OCI-LY7 (cell line): ENCODE measurements around the gene FLNC. TPM values are rescaled to one million over a fixed set of nuclear protein-coding genes. Genes with fewer than 3 reads are reported as not detected.

Source experiments
- BruUV-seq: library from RNA; stranded (reverse); fragments of 400-500 nt; replicated peaks from 2 replicates; lab custom pipeline; 2021; lab: Mats Ljungman, UMichigan
- CTCF ChIA-PET: fragments of 300-600 bp; sonication (Branson Sonifier 250); formaldehyde crosslinking; loops from one replicate; lab custom pipeline; 2022; ENCODE audit warnings: antibody characterized with exemption; ENCODE audit not compliant: unreplicated experiment; lab: Charles Lee
- POLR2A ChIA-PET: fragments of 300-600 bp; sonication (Branson Sonifier 250); formaldehyde crosslinking; loops from one replicate; lab custom pipeline; 2022; ENCODE audit warnings: antibody characterized with exemption; lab: Charles Lee
- DNase-seq: peaks from one replicate; pipeline ENCODE4 v3.0.0-alpha.2; 2015; ENCODE audit warnings: low spot score
- H2AFZ ChIP-seq: fragments of 200-600 bp; sonication (generic), shearing (Covaris generic); 2 replicates; pipeline ENCODE4 v1.6.1; 2014; ENCODE audit warnings: mild to moderate bottlenecking, antibody characterized with exemption, low read length, moderate library complexity
- H3K27ac ChIP-seq: fragments of 200-600 bp; sonication (generic); 2 replicates; pipeline ENCODE4 v1.5.1; 2014; ENCODE audit warnings: mixed run types, low read depth, mild to moderate bottlenecking, moderate library complexity, low read length, inconsistent platforms; ENCODE audit not compliant: poor library complexity, severe bottlenecking
- H3K36me3 ChIP-seq: fragments of 200-600 bp; sonication (generic); 2 replicates; pipeline ENCODE4 v1.6.1; 2014; ENCODE audit warnings: mild to moderate bottlenecking, antibody characterized with exemption, low read length, moderate library complexity, mixed read lengths; ENCODE audit not compliant: insufficient read depth
- H3K4me1 ChIP-seq: fragments of 200-600 bp; sonication (generic); 2 replicates; pipeline ENCODE4 v1.5.1; 2014; ENCODE audit warnings: mild to moderate bottlenecking, low read length; ENCODE audit not compliant: insufficient read depth, poor library complexity, severe bottlenecking
- H3K4me2 ChIP-seq: fragments of 200-600 bp; sonication (generic); 2 replicates; pipeline ENCODE4 v1.6.1; 2014; ENCODE audit warnings: mild to moderate bottlenecking, low read length
- H3K4me3 ChIP-seq: fragments of 200-600 bp; sonication (generic); 2 replicates; pipeline ENCODE4 v1.5.1; 2014; ENCODE audit warnings: mild to moderate bottlenecking, low read depth, low read length; ENCODE audit not compliant: poor library complexity, severe bottlenecking
- H3K79me2 ChIP-seq: fragments of 200-600 bp; sonication (generic); 2 replicates; pipeline ENCODE4 v1.6.1; 2016; ENCODE audit warnings: low read depth, mild to moderate bottlenecking, low read length, moderate library complexity, mixed read lengths; ENCODE audit not compliant: insufficient read depth
- H3K9me2 ChIP-seq: fragments of 200-600 bp; sonication (generic); 2 replicates; pipeline ENCODE4 v1.6.1; 2016; ENCODE audit warnings: mild to moderate bottlenecking, low read length, mixed read lengths; ENCODE audit not compliant: insufficient read depth
- H3K9me3 ChIP-seq: fragments of 200-600 bp; sonication (generic); 2 replicates; pipeline ENCODE4 v1.6.1; 2014; ENCODE audit warnings: mild to moderate bottlenecking, mixed run types, low read length, mixed read lengths
- H4K20me1 ChIP-seq: fragments of 200-600 bp; sonication (generic); 2 replicates; pipeline ENCODE4 v1.6.1; 2014; ENCODE audit warnings: mild to moderate bottlenecking, antibody characterized with exemption, low read length, moderate library complexity, mixed read lengths; ENCODE audit not compliant: insufficient read depth
- CTCF ChIP-seq: fragments of 200-600 bp; sonication (generic); conservative IDR thresholded peaks from 2 replicates; pipeline ENCODE4 v1.5.1; 2014; ENCODE audit warnings: mild to moderate bottlenecking, antibody characterized with exemption, low read length, moderate library complexity, mixed read lengths
- EZH2phosphoT487 ChIP-seq: fragments of 200-600 bp; sonication (generic); IDR thresholded peaks from 2 replicates; pipeline ENCODE4 v1.6.1; 2018; ENCODE audit warnings: low read depth, borderline replicate concordance, mild to moderate bottlenecking, mixed run types, antibody characterized with exemption, low read length, moderate library complexity, mixed read lengths
- intact Hi-C: fragments of 100-400 bp; cut with micrococcal nuclease; formaldehyde crosslinking; loops from one replicate; pipeline ENCODE4 v1.10.0; 2022; ENCODE audit not compliant: unreplicated experiment
- total RNA-seq, 2 experiments: library from RNA; depleted of rRNA in 1 of 2; stranded (reverse); fragments of >200 nt in 1 of 2; shearing (Covaris generic) in 1 of 2; gene quantifications; 2 replicates each; pipeline ENCODE4 v1.2.3, GENCODE V29; 2014 to 2022

Gene FLNC
- total RNA-seq, 2 experiments from 2014 or later: 0.03 to 0.06 TPM

- Histone ChIP-seq H4K20me1 (no peaks in the 10 kb centered on the region), H3K36me3 (no peaks in the 10 kb centered on the region), H3K4me3 (no peak overlapping the region), H3K79me2 (no peaks in the 10 kb centered on the region), H2AFZ (no peak overlapping the region), H3K9me3 (no peaks in the 10 kb centered on the region), H3K4me1 (peaks cover 5% of the 10 kb centered on the region), H3K9me2 (no peaks in the 10 kb centered on the region), H3K27ac (no peak overlapping the region), H3K4me2 (no peak overlapping the region)
- ChIA-PET POLR2A (no interaction called here), CTCF (no interaction called here)
- no peak for DNase-seq
- TF ChIP-seq EZH2phosphoT487 (no peak), CTCF (no peak)
- intact Hi-C loops: no loop called here
- no TSS peak for BruUV-seq
These were observed 76.0 kb downstream of the FLNC start for GRCh38 chr7:128906001-128906765.

GRCh38 chr7:128906766-128907559 is 76.8 kb downstream of the FLNC start:
- no peak for DNase-seq
- intact Hi-C loops: no loop called here
- TF ChIP-seq EZH2phosphoT487 (no peak), CTCF (no peak)
- Histone ChIP-seq H4K20me1 (no peaks in the 10 kb centered on the region), H3K4me3 (no peak overlapping the region), H3K9me3 (no peaks in the 10 kb centered on the region), H3K9me2 (no peaks in the 10 kb centered on the region), H3K4me1 (peaks cover 5% of the 10 kb centered on the region), H2AFZ (no peak overlapping the region), H3K27ac (no peak overlapping the region), H3K79me2 (no peaks in the 10 kb centered on the region), H3K36me3 (no peaks in the 10 kb centered on the region), H3K4me2 (no peak overlapping the region)
- no TSS peak for BruUV-seq
- ChIA-PET POLR2A (no interaction called here), CTCF (no interaction called here)

Other genes starting within 250 kb of the FLNC start
- gene GARIN1A, start 158.1 kb upstream of the FLNC start, total RNA-seq (2014; rRNA removed; shearing (Covaris generic)): 0.06 and 0.10 TPM in 2 replicates
- gene GARIN1A, start 158.1 kb upstream of the FLNC start, total RNA-seq (2022): 0.29 and 0.33 TPM in 2 replicates
- 45.6 and 61.3 TPM in 2 replicates for gene CALU, start 91.0 kb upstream of the FLNC start, total RNA-seq (2014; rRNA removed; shearing (Covaris generic))
- gene CALU, start 91.0 kb upstream of the FLNC start, total RNA-seq (2022): 52.8 and 57.7 TPM in 2 replicates
- gene OPN1SW, start 54.6 kb upstream of the FLNC start, total RNA-seq (2014; rRNA removed; shearing (Covaris generic)): not detected in 2 replicates
- gene OPN1SW, start 54.6 kb upstream of the FLNC start, total RNA-seq (2022): not detected in 2 replicates
- gene CCDC136, start 38.4 kb upstream of the FLNC start, total RNA-seq (2014; rRNA removed; shearing (Covaris generic)): 11.0 and 11.7 TPM in 2 replicates
- 33.5 and 38.7 TPM in 2 replicates for gene CCDC136, start 38.4 kb upstream of the FLNC start, total RNA-seq (2022)
- gene ATP6V1F, start 32.5 kb downstream of the FLNC start, total RNA-seq (2014; rRNA removed; shearing (Covaris generic)): 84.9 and 108 TPM in 2 replicates
- gene ATP6V1F, start 32.5 kb downstream of the FLNC start, total RNA-seq (2022): 149 and 155 TPM in 2 replicates
- gene KCP, start 80.3 kb downstream of the FLNC start, total RNA-seq (2014; rRNA removed; shearing (Covaris generic)): 0.90 and 2.3 TPM in 2 replicates
- 1.4 TPM in 2 replicates for gene KCP, start 80.3 kb downstream of the FLNC start, total RNA-seq (2022)
- gene IRF5, start 107.5 kb downstream of the FLNC start, total RNA-seq (2014; rRNA removed; shearing (Covaris generic)): 3.9 and 8.2 TPM in 2 replicates
- gene IRF5, start 107.5 kb downstream of the FLNC start, total RNA-seq (2022): 15.8 and 21.9 TPM in 2 replicates
- 51.4 and 55.1 TPM in 2 replicates for gene TNPO3, start 224.7 kb downstream of the FLNC start, total RNA-seq (2014; rRNA removed; shearing (Covaris generic))
- 70.6 and 71.7 TPM in 2 replicates for gene TNPO3, start 224.7 kb downstream of the FLNC start, total RNA-seq (2022)